H1 (cell line): ENCODE measurements around the gene TTC4. TPM values are rescaled to one million over a fixed set of nuclear protein-coding genes. Genes with fewer than 3 reads are reported as not detected.

Experiments
- CTCF ChIA-PET: fragments of 300-600 bp; sonication (Branson Sonifier 250); formaldehyde crosslinking; loops from one replicate; lab custom pipeline; 2021; ENCODE audit not compliant: partially characterized antibody; lab: Charles Lee
- POLR2A ChIA-PET: fragments of 300-600 bp; sonication (Branson Sonifier 250); formaldehyde crosslinking; loops from one replicate; lab custom pipeline; 2021; ENCODE audit warnings: inconsistent platforms; ENCODE audit not compliant: partially characterized antibody; lab: Charles Lee
- DNase-seq, 2 experiments: peaks; one replicate each; pipeline versions ENCODE4 v3.0.0 to v3.0.0-alpha.2; 2010 to 2022; ENCODE audit warnings: low spot score in 2 of 2, low read depth in 1 of 2, mixed read lengths in 1 of 2
- FAIRE-seq: peaks from 2 replicates; lab custom pipeline; 2011; peaks lifted over from hg19 to GRCh38; lab: Jason Lieb, UNC
- H2AFZ ChIP-seq: 2 replicates; pipeline ENCODE4 v1.8.1; 2012; ENCODE audit warnings: low read length, inconsistent platforms
- H2AK5ac ChIP-seq: 2 replicates; pipeline ENCODE4 v1.6.1; 2013; ENCODE audit warnings: low read depth, low read length
- H2BK120ac ChIP-seq: replicated peaks from 2 replicates; pipeline ENCODE3; 2013; ENCODE audit warnings: low read depth, low read length, inconsistent platforms
- H2BK12ac ChIP-seq: 2 replicates; pipeline ENCODE4 v1.6.1; 2013; ENCODE audit warnings: low read depth, low read length
- H2BK15ac ChIP-seq: 2 replicates; pipeline ENCODE4 v1.6.1; 2013; ENCODE audit warnings: low read length
- H2BK20ac ChIP-seq: 2 replicates; pipeline ENCODE4 v1.6.1; 2013; ENCODE audit warnings: low read length
- H2BK5ac ChIP-seq: 2 replicates; pipeline ENCODE4 v1.6.1; 2013; ENCODE audit warnings: low read depth, low read length
- H3K14ac ChIP-seq: 2 replicates; pipeline ENCODE4 v1.6.1; 2013; ENCODE audit warnings: inconsistent platforms; ENCODE audit not compliant: insufficient read length
- H3K18ac ChIP-seq: 2 replicates; pipeline ENCODE4 v1.6.1; 2013; ENCODE audit warnings: low read length; ENCODE audit errors: extremely low read depth
- H3K23ac ChIP-seq: 2 replicates; pipeline ENCODE4 v1.6.1; 2013; ENCODE audit warnings: inconsistent platforms; ENCODE audit not compliant: insufficient read length
- H3K23me2 ChIP-seq: 2 replicates; pipeline ENCODE4 v1.6.1; 2013; ENCODE audit warnings: low read depth, low read length
- H3K27ac ChIP-seq: 2 replicates; pipeline ENCODE4 v1.6.1; 2011; ENCODE audit warnings: low read depth, low read length, inconsistent platforms
- H3K27me3 ChIP-seq, 4 experiments: replicated peaks in 1 of 4; 1 replicate in 1 of 4; 2 replicates in 3 of 4; pipeline versions ENCODE4 v1.6.1 to v1.8.1; 2011 to 2013; ENCODE audit warnings: low read length in 3 of 4, mild to moderate bottlenecking in 3 of 4, inconsistent platforms in 2 of 4, mixed read lengths in 2 of 4, moderate library complexity in 1 of 4; ENCODE audit not compliant: control insufficient read depth in 3 of 4, insufficient read depth in 3 of 4; ENCODE audit errors: extremely low read depth in 1 of 4
- H3K36me3 ChIP-seq, 4 experiments: 2 replicates each; pipeline versions ENCODE4 v1.6.1 to v1.8.1; 2011 to 2013; ENCODE audit warnings: mild to moderate bottlenecking in 4 of 4, low read length in 3 of 4, moderate library complexity in 2 of 4, control low read depth in 1 of 4, inconsistent platforms in 1 of 4; ENCODE audit not compliant: insufficient read depth in 4 of 4, control insufficient read depth in 2 of 4
- H3K4ac ChIP-seq: replicated peaks from 2 replicates; pipeline ENCODE3; 2013; ENCODE audit warnings: low read length, low read depth, mixed read lengths, inconsistent platforms; ENCODE audit not compliant: insufficient read length
- H3K4me1 ChIP-seq, 4 experiments: replicated peaks in 1 of 4; 1 replicate in 1 of 4; 2 replicates in 3 of 4; pipeline versions ENCODE4 v1.6.1 to v1.8.1; 2011 to 2013; ENCODE audit warnings: low read length in 3 of 4, inconsistent platforms in 2 of 4, mixed read lengths in 1 of 4; ENCODE audit not compliant: insufficient read depth in 4 of 4, control insufficient read depth in 3 of 4
- H3K4me2 ChIP-seq, 2 experiments: 2 replicates each; pipeline versions ENCODE4 v1.6.1 to v1.8.1; 2011 to 2013; ENCODE audit warnings: low read depth in 2 of 2, low read length in 2 of 2, control low read depth in 1 of 2, inconsistent platforms in 1 of 2, mild to moderate bottlenecking in 1 of 2; ENCODE audit not compliant: insufficient read depth in 1 of 2
- H3K4me3 ChIP-seq, 4 experiments: fragments of 200-600, 300-600 bp in 1 of 4; sonication (generic), shearing (Covaris generic), sonication (Bioruptor Twin) in 1 of 4; 2 replicates each; pipeline versions ENCODE4 v1.5.1 to v1.8.1; 2011 to 2016; ENCODE audit warnings: low read length in 4 of 4, low read depth in 3 of 4, control low read depth in 2 of 4, inconsistent platforms in 2 of 4, mild to moderate bottlenecking in 2 of 4, mixed read lengths in 1 of 4, moderate library complexity in 1 of 4; ENCODE audit not compliant: insufficient read depth in 2 of 4; ENCODE audit errors: extremely low read depth in 1 of 4
- H3K56ac ChIP-seq: replicated peaks from 2 replicates; pipeline ENCODE3; 2013; ENCODE audit warnings: low read depth, mild to moderate bottlenecking, mixed read lengths, low read length, inconsistent platforms; ENCODE audit not compliant: insufficient read length
- H3K79me1 ChIP-seq: 2 replicates; pipeline ENCODE4 v1.6.1; 2013; ENCODE audit warnings: low read depth, low read length, control low read depth
- H3K79me2 ChIP-seq, 2 experiments: 2 replicates each; pipeline versions ENCODE4 v1.6.1 to v1.8.1; 2012 to 2013; ENCODE audit warnings: low read length in 2 of 2, mild to moderate bottlenecking in 2 of 2, inconsistent platforms in 1 of 2; ENCODE audit not compliant: insufficient read depth in 2 of 2, control insufficient read depth in 1 of 2
- H3K9ac ChIP-seq, 4 experiments: replicated peaks in 1 of 4; 1 replicate in 1 of 4; 2 replicates in 3 of 4; pipeline versions ENCODE4 v1.6.1 to v1.8.1; 2011 to 2013; ENCODE audit warnings: low read depth in 3 of 4, low read length in 3 of 4, control low read depth in 2 of 4, mild to moderate bottlenecking in 2 of 4, moderate library complexity in 2 of 4, inconsistent platforms in 1 of 4; ENCODE audit errors: extremely low read depth in 1 of 4
- H3K9me3 ChIP-seq, 2 experiments: 2 replicates each; pipeline versions ENCODE4 v1.6.1 to v1.8.1; 2012 to 2013; ENCODE audit warnings: mild to moderate bottlenecking in 2 of 2, moderate library complexity in 2 of 2, control low read depth in 1 of 2, inconsistent platforms in 1 of 2, low read depth in 1 of 2, low read length in 1 of 2, mixed read lengths in 1 of 2; ENCODE audit not compliant: insufficient read depth in 2 of 2
- H4K20me1 ChIP-seq, 2 experiments: replicated peaks in 1 of 2; 2 replicates each; pipeline versions ENCODE3 to v1.8.1; 2011 to 2013; ENCODE audit warnings: inconsistent platforms in 2 of 2, low read length in 2 of 2, mild to moderate bottlenecking in 1 of 2; ENCODE audit not compliant: insufficient read depth in 2 of 2, control insufficient read depth in 1 of 2
- H4K5ac ChIP-seq: 2 replicates; pipeline ENCODE4 v1.6.1; 2013; ENCODE audit warnings: low read length, low read depth, mixed read lengths, inconsistent platforms; ENCODE audit not compliant: insufficient read length
- H4K8ac ChIP-seq: 2 replicates; pipeline ENCODE4 v1.8.0; 2013; ENCODE audit warnings: mild to moderate bottlenecking, moderate library complexity, low read length, inconsistent platforms; ENCODE audit not compliant: insufficient read depth; ENCODE audit errors: extremely low read depth
- H4K91ac ChIP-seq: replicated peaks from 2 replicates; pipeline ENCODE3; 2013; ENCODE audit warnings: low read length, mixed read lengths, inconsistent platforms; ENCODE audit not compliant: insufficient read length
- CHD2 ChIP-seq: IDR thresholded peaks from 2 replicates; pipeline ENCODE4 v1.6.1; 2012; ENCODE audit warnings: low read length, improper control_type of control experiment
- FOSL1 ChIP-seq: IDR thresholded peaks from 2 replicates; pipeline ENCODE4 v1.6.1; 2011; ENCODE audit warnings: mild to moderate bottlenecking, low read depth, low read length, moderate library complexity; ENCODE audit not compliant: insufficient read depth
- NRF1 ChIP-seq: IDR thresholded peaks from 2 replicates; pipeline ENCODE4 v1.6.1; 2011; ENCODE audit warnings: mild to moderate bottlenecking, low read depth, low read length, improper control_type of control experiment
- SIN3A ChIP-seq, 2 experiments: IDR thresholded peaks in 1 of 2; conservative IDR thresholded peaks in 1 of 2; 2 replicates each; pipeline ENCODE4 v1.6.1; 2011 to 2012; ENCODE audit warnings: low read length in 2 of 2, improper control_type of control experiment in 1 of 2, low read depth in 1 of 2, mild to moderate bottlenecking in 1 of 2
- SP1 ChIP-seq: IDR thresholded peaks from 2 replicates; pipeline ENCODE4 v1.6.1; 2011; ENCODE audit warnings: low read depth, low read length
- polyA plus RNA-seq, 7 experiments: library from polyadenylated mRNA; depleted of rRNA in 3 of 7; stranded (reverse) in 5 of 7; unstranded in 2 of 7; fragments of >200 nt in 5 of 7; fragments of 200-250 nt in 2 of 7; gene quantifications; 1 replicate in 5 of 7; 2 replicates in 1 of 7; 4 replicates in 1 of 7; pipeline versions ENCODE4 v1.2.1 to v1.2.3, GENCODE V29; 2011 to 2013; ENCODE audit warnings: missing spikeins in 2 of 7, mixed read lengths in 2 of 7
- total RNA-seq: library from RNA; stranded (reverse); fragmentation: NEBNext Ultra II Directional; extraction: Animal tissue kit (Norgen Biotek cat#: 25700); gene quantifications from 2 replicates; pipeline ENCODE4 v1.2.1, GENCODE V29; 2021

Gene TTC4
- total and polyA plus RNA-seq, 2 of the 8 experiments (the other 6 are each of a cell fraction or from before 2014, with no cell fraction given) = 21.0 to 25.1 TPM

DNA sequence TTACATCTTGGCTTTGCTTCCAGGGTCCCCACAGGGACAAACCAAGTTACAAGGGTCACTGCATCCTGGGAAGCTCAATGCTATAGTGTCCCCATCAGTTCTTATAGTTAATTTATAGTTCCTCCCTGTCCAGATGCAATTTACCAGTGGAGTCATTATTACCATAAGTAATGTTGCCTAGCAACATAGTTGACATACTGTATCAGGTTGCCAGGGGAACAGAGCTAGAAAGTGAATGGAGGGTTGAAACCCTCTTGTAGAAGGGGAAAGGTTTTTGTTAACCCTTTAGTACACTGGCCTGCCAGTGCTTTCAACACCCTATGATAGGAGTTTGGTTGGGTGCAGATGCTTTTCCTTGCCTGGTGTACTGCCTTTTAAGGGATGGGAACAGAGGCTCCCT, 34.3 kb upstream of the TTC4 start:
- Histone ChIP-seq H4K91ac (no peak overlapping the region), H3K23ac (no peak overlapping the region), H3K4me2 (no peak overlapping the region), H2BK12ac (no peak overlapping the region), H2BK20ac (no peak overlapping the region), H3K27me3 (no peaks in the 10 kb centered on the region), H3K9me3 (no peaks in the 10 kb centered on the region), H2BK5ac (no peak overlapping the region), H2AK5ac (no peak overlapping the region), H4K5ac (no peak overlapping the region), H3K18ac (no peak overlapping the region), H3K4me1 (peaks cover 0 to 9% (median 3%) of the 10 kb centered on the region in 4 experiments; a peak in 3 of 7 replicates), H2AFZ (no peak overlapping the region), H3K36me3 (no peaks in the 10 kb centered on the region), H4K20me1 (no peaks in the 10 kb centered on the region), H3K14ac (no peak overlapping the region), H2BK120ac (no peak overlapping the region), H3K56ac (no peak overlapping the region), H3K4me3 (no peak overlapping the region), H3K27ac (no peak overlapping the region), H3K9ac (no peak overlapping the region), H3K4ac (no peak overlapping the region), H3K79me1 (no peaks in the 10 kb centered on the region), H3K23me2 (no peaks in the 10 kb centered on the region), H2BK15ac (no peak overlapping the region), H4K8ac (no peak overlapping the region), H3K79me2 (no peaks in the 10 kb centered on the region)
- POLR2A ChIA-PET = interaction anchor here (1.8 kb wide), 1 partner anchor 34 kb away, joined by 4 read pairs; the partner anchor contains the start of gene TTC4
- FAIRE-seq (no peak), DNase-seq (no peak)
- TF ChIP-seq SIN3A (conservative IDR thresholded peaks at IDR 0.05 in 1 of 2, IDR thresholded peaks at IDR 0.05 in 1 of 2; ENCODE audit: low read depth in 1 of 2, low read length in 2 of 2) (peak in 1 of 2 experiments; percentile 81; a peak in 1 of 4 replicates), NRF1 (no peak), SP1 (0 out of 2 replicates have a peak, but pooled peaks have one; percentile 23), CHD2 (no peak), FOSL1 (no peak)
- CTCF ChIA-PET = interaction anchor here (0.7 to 5.6 kb wide), 7 partner anchors 10 to 635 kb away, joined by 3 to 33 read pairs (median 8); no protein-coding TSS in a partner anchor
